Activated CD8-positive, alpha-beta memory T cell treated with anti-CD3 and anti-CD28 coated beads, Interleukin-2, amount 50 U/mL, for 48 hours (primary cell): ENCODE data around the gene STX5.
"Not testable (repeated sequence)": the region's sequence is repeated elsewhere in the genome, so short reads cannot be mapped to it uniquely, and the experiment has no call there.

Experiments
- DNase-seq: peaks from one replicate; pipeline ENCODE4 v3.0.0-alpha.2; 2020

Gene STX5, protein sequence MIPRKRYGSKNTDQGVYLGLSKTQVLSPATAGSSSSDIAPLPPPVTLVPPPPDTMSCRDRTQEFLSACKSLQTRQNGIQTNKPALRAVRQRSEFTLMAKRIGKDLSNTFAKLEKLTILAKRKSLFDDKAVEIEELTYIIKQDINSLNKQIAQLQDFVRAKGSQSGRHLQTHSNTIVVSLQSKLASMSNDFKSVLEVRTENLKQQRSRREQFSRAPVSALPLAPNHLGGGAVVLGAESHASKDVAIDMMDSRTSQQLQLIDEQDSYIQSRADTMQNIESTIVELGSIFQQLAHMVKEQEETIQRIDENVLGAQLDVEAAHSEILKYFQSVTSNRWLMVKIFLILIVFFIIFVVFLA

DNA sequence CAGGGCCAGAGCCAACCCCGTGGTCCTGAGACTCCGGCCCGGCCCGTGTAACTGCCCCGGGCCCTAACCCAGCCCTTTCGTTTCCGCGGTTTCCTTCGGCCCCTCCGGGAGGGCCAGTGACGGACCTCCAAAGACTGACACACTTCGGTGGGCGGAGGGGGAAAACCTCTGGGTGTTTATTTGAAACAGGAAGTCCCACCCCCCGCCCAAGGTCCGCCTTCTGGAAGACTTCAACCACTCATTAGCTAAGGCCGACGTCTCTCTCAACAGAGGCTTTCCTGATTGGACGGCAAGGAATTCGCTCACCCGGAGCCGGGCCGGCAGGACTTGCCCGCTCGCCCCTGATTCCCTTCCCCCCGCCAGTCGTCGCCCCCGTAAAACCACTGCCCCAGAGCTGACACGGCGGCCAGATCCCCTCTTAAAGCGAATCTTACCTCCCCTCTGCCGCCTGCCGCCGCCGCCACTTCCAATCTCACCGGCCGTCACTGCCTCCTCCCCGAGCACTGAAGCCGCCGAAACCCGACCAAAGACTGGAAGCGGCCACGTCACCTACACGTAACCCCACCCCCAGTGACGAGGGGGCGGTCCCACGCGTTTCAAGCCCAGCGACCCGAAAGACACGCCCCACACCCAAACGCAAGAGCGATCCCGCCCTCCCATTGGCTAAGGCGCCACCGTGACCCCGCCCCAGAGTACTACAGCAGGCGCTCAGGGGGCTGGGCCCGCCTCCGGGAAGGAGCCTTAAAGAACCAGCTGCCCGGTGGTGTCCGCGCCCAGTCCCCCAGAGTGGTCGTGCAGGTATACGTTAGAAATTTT lies at the start of gene STX5:
TSS of gene STX5 (minus strand) at position 532 of the 816 bp plus-strand sequence. CDS start 808 bp downstream, outside the sequence.
- DNase-seq, result peak; percentile 99

DNA sequence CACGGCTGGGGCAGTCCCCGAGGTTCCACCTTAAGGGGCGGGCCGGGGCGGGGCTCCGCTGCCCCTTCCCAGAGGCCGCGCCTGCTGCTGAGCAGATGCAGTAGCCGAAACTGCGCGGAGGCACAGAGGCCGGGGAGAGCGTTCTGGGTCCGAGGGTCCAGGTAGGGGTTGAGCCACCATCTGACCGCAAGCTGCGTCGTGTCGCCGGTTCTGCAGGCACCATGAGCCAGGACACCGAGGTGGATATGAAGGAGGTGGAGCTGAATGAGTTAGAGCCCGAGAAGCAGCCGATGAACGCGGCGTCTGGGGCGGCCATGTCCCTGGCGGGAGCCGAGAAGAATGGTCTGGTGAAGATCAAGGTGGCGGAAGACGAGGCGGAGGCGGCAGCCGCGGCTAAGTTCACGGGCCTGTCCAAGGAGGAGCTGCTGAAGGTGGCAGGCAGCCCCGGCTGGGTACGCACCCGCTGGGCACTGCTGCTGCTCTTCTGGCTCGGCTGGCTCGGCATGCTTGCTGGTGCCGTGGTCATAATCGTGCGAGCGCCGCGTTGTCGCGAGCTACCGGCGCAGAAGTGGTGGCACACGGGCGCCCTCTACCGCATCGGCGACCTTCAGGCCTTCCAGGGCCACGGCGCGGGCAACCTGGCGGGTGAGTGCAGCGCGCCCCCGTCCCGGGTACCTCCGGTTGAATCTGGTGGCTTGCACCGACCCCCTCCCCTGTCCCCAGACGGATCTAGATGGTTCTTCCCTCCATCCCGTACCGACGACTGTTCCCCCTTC lies 49.1 kb upstream of the STX5 start, which contains the start of gene SLC3A2:
TSS of gene SLC3A2 (plus strand) at position 94 of the 776 bp plus-strand sequence. CDS start at position 222, 128 bp downstream.
- peak; percentile 95 for DNase-seq

GRCh38 chr11:62880231-62880802 lies 48.5 kb upstream of the STX5 start:
- DNase-seq, result no peak

GRCh38 chr11:62879235-62879978 lies 47.6 kb upstream of the STX5 start:
- no peak for DNase-seq

DNA sequence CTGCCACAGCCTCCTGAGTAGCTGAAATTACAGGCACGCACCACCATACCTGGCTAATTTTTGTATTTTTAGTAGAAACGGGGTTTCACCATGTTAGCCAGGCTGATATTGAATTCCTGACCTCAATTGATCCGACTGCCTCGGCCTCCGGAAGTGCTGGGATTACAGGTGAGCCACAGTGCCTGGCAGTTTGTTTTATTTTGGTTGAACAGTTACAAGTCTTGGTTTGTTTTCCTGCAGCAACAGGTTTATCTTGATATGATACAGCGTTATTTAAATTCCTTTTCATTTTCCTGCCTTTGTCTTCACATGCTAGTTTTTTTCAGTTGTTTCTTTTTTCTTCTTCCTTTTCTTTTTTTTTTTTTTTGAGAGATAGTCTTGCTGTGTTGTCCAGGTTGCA lies 44.9 kb upstream of the STX5 start:
- DNase-seq, result no peak

DNA sequence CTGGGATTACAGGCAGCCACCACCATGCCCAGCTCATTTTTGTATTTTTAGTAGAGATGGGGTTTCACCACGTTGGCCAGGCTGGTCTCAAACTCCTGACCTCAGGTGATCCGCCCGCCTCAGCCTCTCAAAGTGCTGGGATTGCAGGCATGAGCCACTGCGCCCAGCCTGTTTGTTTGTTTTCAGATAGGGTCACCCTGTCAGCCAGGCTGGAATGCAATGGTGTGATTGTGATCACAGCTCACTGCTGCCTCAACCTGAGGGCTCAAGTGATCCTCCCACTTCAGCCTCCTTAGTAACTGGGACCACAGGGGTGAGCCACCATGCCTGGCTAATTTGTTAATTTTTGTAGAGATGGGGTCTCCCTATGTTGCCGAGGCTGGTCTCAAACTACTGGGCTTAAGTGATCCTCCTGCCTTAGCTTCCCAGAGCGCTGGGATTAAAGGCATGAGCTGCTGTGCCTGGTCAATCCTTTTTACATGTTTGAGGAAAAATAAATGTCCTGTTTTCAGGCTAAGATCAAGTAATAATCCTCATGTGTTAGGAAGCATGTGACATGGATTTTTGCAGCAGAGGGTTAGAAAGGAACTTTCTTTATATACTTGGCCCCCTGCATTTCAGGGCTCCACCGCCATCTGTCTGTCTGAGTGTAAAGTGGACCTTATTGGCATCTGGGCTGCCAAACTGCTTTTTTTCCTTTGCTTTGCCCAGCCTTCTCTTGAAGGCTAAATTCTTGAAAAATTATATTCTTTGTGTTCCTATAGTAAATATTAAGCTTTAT lies 44.0 kb upstream of the STX5 start:
- no peak for DNase-seq

DNA sequence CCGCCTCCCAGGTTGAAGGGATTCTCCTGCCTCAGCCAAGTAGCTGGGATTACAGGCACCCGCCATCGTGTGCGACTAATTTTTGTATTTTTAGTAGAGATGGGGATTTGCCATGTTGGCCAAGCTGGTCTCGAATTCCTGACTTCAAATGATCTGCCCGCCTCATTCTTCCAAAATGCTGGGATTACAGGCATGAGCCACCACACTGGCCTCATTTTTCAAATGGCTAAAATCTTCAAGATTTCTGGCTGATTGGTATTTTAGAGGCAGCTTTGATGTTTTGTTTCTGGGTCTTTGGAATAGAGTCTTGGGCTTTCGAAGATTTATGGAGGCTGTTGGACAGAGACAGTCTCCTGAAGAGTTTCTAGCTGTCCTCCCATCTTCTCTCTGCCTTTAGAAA lies 43.0 kb upstream of the STX5 start:
- DNase-seq, result no peak

DNA sequence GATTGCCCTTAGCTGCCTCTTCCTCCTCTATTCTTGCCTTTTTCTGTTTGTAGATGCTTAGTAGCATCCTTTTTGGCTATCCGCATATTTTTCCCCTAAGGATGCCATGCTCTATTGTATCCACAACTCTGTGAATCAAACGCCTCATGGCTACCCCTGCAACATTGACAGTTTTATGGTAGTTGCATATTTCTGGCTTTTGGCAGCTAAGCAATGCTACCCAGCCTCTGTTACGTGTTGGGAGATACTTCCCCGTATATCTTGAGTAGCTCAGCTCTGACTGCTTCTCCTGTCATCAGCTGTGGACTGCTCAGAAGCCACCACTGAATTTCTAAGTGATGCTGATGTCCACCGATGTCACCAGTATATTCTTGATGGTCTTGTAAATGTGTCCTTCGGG lies 33.8 kb upstream of the STX5 start:
- no peak for DNase-seq

GRCh38 chr11:62863687-62864335 lies 32.0 kb upstream of the STX5 start:
- no peak for DNase-seq

DNA sequence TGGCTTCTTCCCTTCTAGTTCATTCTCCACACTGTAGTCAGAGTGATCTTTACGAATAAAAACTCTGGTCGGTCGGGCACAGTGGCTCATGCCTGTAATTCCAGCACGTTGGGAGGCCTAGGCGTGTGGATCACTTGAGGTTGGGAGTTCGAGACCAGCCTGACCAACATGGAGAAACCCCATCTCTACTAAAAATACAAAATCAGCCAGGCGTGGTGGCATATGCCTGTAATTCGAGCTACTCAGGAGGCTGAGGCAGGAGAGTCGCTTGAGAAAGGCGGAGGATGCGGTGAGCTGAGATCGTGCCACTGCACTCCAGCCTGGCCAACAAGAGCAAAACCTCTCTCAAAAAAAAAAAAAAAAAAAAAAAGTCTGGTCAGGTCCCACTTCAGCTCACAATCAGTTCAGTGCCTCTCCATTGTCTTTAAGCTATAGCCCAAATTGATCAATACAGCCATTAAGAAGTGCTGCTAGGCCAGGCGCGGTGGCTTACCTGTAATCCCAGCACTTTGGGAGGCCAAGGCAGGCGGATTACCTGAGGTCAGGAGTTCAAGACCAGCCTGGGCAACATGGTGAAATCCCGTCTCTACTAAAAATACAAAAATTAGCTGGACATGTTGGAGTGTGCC lies 29.8 kb upstream of the STX5 start:
- not testable (repeated sequence) for DNase-seq

DNA sequence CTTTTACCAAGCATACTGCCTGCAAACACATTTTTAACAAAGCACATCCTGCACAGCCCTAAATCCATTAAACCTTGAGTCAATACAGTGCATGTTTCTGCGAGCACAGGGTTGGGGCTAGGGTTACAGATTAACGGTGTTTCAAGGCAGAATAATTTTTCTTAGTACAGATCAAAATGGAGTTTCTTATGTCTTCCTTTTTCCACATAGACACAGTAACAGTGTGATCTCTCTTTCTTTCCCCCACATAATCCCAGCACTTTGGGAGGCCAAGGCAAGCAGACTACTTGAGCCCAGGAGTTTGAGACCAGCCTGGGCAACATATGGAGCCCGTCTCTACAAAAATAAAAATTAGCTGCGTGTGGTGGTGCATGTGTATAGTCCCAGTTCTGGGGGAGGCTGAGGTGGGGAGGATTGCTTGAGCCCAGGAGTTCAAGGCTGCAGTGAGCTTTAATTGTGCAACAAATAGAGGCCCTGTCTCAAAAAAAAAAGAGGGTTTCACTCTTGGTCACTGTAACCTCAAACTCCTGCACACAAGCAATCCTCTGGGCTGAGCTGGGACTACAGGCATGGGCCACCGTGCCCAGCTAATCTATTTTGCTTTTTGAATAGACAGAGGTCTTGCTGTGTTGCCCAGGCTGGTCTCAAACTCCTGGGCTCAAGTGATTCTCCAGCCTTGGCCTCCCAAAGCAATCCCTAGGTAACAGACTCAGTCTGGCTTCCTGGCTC lies 29.1 kb upstream of the STX5 start:
- no peak for DNase-seq

GRCh38 chr11:62859281-62859703 lies 27.4 kb upstream of the STX5 start:
- DNase-seq, result not testable (repeated sequence)

DNA sequence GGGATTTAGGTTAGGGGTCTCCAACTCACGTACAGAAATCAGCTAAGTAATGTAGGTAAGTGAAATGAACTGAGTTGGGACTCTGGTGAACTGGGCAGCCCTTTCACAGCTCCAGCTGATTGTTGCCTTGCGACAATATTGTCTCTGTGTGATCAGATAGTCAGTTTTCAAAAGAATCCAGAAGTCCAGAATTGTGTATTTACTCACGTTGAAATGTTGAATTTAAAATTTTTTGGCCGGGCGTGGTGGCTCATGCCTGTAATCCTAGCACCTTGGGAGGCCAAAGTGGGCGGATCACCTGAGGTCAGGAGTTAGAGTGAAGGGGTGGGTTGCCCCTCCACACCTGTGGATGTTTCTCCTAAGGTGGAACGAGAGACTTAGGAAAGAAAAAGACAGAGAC lies 26.4 kb upstream of the STX5 start:
- no peak for DNase-seq

GRCh38 chr11:62857541-62857982 lies 25.7 kb upstream of the STX5 start:
- no peak for DNase-seq

- DNase-seq, result no peak
These were observed 24.6 kb upstream of the STX5 start for GRCh38 chr11:62856333-62856895.

GRCh38 chr11:62855571-62856332 lies 23.9 kb upstream of the STX5 start:
- DNase-seq, result peak; percentile 99

DNA sequence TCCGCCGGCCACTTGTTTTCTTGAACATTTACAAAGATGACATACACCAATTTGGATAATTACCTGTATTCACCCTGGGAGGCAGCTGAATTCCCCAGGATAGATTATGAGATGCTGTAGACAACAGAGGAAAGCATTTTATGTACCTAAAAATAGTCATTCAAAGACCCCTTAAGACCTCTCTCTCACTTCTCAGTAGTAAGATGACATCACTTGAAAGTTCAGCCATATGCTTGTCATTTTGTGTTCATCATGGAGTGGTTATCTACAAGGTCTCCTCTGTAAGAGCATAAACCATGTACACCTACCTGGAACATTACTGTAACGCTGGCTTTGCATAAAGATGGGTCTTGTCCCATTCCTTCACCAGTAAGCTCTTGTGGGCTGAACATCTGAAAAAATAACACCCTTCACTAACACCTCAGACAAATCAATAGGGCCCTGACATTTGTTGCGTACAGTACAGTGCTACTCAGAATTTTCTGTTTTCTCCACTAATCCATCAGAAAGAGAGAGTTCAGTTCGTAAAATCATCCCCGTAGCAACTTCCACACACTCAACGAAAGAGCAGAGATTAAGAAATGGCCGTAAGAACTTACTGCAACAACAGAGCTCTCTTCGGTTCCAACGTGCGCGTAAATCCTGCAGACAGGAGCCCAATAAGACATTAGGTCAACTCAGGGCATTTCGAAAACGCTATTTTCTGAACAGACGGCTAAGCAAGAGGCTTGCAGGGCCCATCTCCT lies 23.1 kb upstream of the STX5 start:
- DNase-seq, result no peak
